Measurements from ENCODE around the gene PACS2. TPM values are rescaled to one million over a fixed set of nuclear protein-coding genes. Genes with fewer than 3 reads are reported as not detected.

The PACS2 gene
- total RNA-seq, 2 experiments from 2014 or later: 57.7 to 61.5 TPM

DNA sequence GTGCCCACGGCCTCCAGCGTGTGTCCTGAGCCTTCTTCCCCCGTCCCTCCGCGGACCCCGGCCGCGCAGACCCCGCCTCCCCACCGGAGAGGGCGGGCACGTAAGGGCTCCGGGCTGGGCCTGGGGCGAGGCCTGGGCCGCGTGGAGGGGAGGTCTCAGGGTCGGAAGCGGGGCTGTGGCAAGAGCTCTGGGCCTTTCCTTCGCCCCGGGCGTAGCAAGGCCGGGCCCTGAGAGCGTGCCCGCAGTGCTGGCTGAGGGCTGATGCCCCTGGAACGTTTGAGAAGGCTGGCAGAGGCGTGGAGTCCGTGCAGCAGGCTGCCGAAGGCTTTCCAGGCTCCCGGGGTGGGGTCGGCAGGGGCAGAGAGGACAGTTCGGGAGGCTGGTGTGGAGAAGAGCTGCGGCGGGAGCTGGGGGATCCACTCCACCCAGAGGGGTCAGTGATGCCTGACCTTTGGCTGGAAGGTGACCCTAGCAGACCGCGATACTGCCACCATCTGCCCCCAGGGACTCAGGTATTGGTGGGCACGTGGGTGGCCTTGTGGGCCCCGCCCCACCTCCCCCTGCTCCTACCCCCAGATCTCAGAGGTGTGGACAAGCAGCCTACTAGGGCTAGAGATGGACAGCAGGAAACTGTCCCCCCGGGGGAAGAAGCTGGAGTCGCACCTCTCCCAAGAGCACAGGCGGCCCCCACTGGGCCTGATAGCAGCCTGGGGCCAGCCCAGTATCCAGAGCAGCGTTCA lies 84.3 kb downstream of the PACS2 start:
- Histone ChIP-seq H3K4me3 (ENCODE audit: low read length) (peak overlapping the region; percentile 71), H3K27me3 (ENCODE audit: control insufficient read depth in 1 of 2, insufficient read depth in 2 of 2, low read length in 2 of 2) (no peaks in the 10 kb centered on the region), H3K27ac (ENCODE audit: low read depth in 1 of 2, low read length in 2 of 2) (peak overlapping the region; percentile 44 to 65), H3K9me3 (ENCODE audit: control insufficient read depth in 1 of 2, insufficient read depth in 1 of 2, low read length in 2 of 2) (peaks cover 4 to 28% of the 10 kb centered on the region in 2 experiments), H3K4me1 (ENCODE audit: insufficient read depth, low read length) (peaks cover 30% of the 10 kb centered on the region), H3K36me3 (ENCODE audit: insufficient read depth, low read length) (peaks cover 16% of the 10 kb centered on the region)
- CTCF ChIA-PET: interaction anchor here (1.9 kb wide), 1 partner anchor 92 kb away, joined by 5 read pairs; the partner anchor contains the start of gene TEDC1
- Mint-ChIP-seq H3K27ac (peak overlapping the region; percentile 53), H3K36me3 (ENCODE audit: low read depth) (peaks cover 34% of the 10 kb centered on the region), H3K4me1 (ENCODE audit: low read depth) (peaks cover 17% of the 10 kb centered on the region), H3K27me3 (no peaks in the 10 kb centered on the region), H3K9me3 (peaks cover 3% of the 10 kb centered on the region), H3K4me3 (peak overlapping the region; percentile 79)
- ATAC-seq (ENCODE audit: poor library complexity): peak; percentile 52
- POLR2A ChIA-PET: interaction anchor here (2.5 kb wide), 1 partner anchor 92 kb away, joined by 16 read pairs; the partner anchor contains the start of gene TEDC1
- TF ChIP-seq, protein P1, sequence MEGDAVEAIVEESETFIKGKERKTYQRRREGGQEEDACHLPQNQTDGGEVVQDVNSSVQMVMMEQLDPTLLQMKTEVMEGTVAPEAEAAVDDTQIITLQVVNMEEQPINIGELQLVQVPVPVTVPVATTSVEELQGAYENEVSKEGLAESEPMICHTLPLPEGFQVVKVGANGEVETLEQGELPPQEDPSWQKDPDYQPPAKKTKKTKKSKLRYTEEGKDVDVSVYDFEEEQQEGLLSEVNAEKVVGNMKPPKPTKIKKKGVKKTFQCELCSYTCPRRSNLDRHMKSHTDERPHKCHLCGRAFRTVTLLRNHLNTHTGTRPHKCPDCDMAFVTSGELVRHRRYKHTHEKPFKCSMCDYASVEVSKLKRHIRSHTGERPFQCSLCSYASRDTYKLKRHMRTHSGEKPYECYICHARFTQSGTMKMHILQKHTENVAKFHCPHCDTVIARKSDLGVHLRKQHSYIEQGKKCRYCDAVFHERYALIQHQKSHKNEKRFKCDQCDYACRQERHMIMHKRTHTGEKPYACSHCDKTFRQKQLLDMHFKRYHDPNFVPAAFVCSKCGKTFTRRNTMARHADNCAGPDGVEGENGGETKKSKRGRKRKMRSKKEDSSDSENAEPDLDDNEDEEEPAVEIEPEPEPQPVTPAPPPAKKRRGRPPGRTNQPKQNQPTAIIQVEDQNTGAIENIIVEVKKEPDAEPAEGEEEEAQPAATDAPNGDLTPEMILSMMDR (IDR thresholded peaks at IDR 0.05): no peak
- intact Hi-C loops (cut with DNase I, micrococcal nuclease): loop anchor here in 1 of 2 experiments (1.0 to 5.0 kb wide), 3 partner anchors 16 to 93 kb away; partner anchors contain the start of gene TEDC1
- peak in 2 of 14 experiments; percentile 20 to 26 for DNase-seq

DNA sequence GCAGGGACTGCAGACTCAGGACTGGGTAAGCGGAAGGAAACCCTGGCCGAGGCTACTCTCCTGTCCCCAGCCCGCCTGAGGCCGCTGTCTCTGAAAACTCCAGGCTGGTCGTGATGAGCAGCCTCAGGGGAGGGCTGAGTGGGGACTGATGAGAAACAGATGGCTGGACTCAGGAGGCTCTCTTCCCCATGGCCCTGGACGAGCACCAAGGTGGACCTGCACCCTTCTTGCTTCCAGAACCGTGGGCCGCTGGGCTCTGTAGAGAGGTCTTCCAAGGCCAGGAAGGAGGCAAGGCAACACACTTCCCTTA lies 84.9 kb downstream of the PACS2 start:
- DNase-seq (no peak), ATAC-seq (ENCODE audit: poor library complexity) (no peak)
- Histone ChIP-seq H3K4me3 (ENCODE audit: low read length) (peak overlapping the region; percentile 71), H3K27ac (ENCODE audit: low read depth in 1 of 2, low read length in 2 of 2) (peak overlapping the region in 1 of 2 donors; percentile 20), H3K9me3 (ENCODE audit: control insufficient read depth in 1 of 2, insufficient read depth in 1 of 2, low read length in 2 of 2) (peaks cover 4 to 31% of the 10 kb centered on the region in 2 experiments), H3K36me3 (ENCODE audit: insufficient read depth, low read length) (peaks cover 16% of the 10 kb centered on the region), H3K4me1 (ENCODE audit: insufficient read depth, low read length) (peaks cover 30% of the 10 kb centered on the region), H3K27me3 (ENCODE audit: control insufficient read depth in 1 of 2, insufficient read depth in 2 of 2, low read length in 2 of 2) (no peaks in the 10 kb centered on the region)
- H3K4me1 Mint-ChIP-seq (ENCODE audit: low read depth): peaks cover 23% of the 10 kb centered on the region
- TF ChIP-seq, protein P1 (IDR thresholded peaks at IDR 0.05): no peak
- no peaks in the 10 kb centered on the region for H3K27me3 Mint-ChIP-seq
- H3K9me3 Mint-ChIP-seq: peaks cover 3% of the 10 kb centered on the region
- CTCF ChIA-PET: no interaction called here
- peaks cover 34% of the 10 kb centered on the region for H3K36me3 Mint-ChIP-seq (ENCODE audit: low read depth)
- POLR2A ChIA-PET: interaction anchor here (1.0 to 2.5 kb wide), 2 partner anchors 24 to 91 kb away, joined by 3 to 16 read pairs; partner anchors contain the start of gene TEDC1
- H3K27ac Mint-ChIP-seq: no peak overlapping the region
- H3K4me3 Mint-ChIP-seq: peak overlapping the region; percentile 79
- intact Hi-C loops (cut with DNase I, micrococcal nuclease): loop anchor here in 1 of 2 experiments (2.0 to 5.0 kb wide), 2 partner anchors 81 to 93 kb away; partner anchors contain the start of gene TEDC1

DNA sequence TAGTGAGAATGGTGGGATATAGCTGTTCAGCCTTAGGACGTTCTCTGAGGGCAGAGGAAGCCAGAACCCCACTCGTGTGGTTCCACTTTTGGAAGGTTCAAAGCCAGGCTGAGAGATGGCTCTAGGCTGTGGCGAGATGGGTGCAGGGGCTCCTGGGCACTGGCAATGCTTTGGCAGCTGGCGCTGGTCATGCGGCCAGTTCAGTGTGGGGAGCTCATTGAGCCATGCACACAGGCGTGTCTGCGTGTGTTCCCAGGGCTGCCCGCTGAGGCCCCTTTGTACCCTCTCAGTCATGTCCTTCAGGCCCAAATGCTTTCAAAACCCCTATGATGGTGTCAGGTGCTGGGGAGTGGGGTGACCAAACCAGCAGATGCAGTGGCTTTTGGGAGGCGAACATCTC lies 85.5 kb downstream of the PACS2 start:
- peaks cover 35% of the 10 kb centered on the region for H3K4me1 ChIP-seq (ENCODE audit: insufficient read depth, low read length)
- CTCF ChIA-PET: no interaction called here
- peaks cover 29% of the 10 kb centered on the region for H3K4me1 Mint-ChIP-seq (ENCODE audit: low read depth)
- no peak overlapping the region for H3K4me3 ChIP-seq (ENCODE audit: low read length)
- peak overlapping the region; percentile 54 for H3K4me3 Mint-ChIP-seq
- peaks cover 3% of the 10 kb centered on the region for H3K9me3 Mint-ChIP-seq
- H3K27me3 Mint-ChIP-seq: no peaks in the 10 kb centered on the region
- peaks cover 4 to 37% of the 10 kb centered on the region in 2 experiments for H3K9me3 ChIP-seq (ENCODE audit: control insufficient read depth in 1 of 2, insufficient read depth in 1 of 2, low read length in 2 of 2)
- POLR2A ChIA-PET: interaction anchor here (1.0 kb wide), 1 partner anchor 24 kb away, joined by 3 read pairs; no protein-coding TSS in a partner anchor
- peaks cover 16% of the 10 kb centered on the region for H3K36me3 ChIP-seq (ENCODE audit: insufficient read depth, low read length)
- no peak overlapping the region for H3K27ac ChIP-seq (ENCODE audit: low read depth in 1 of 2, low read length in 2 of 2)
- H3K27ac Mint-ChIP-seq: no peak overlapping the region
- DNase-seq (no peak), ATAC-seq (ENCODE audit: poor library complexity) (no peak)
- TF ChIP-seq, protein P1 (IDR thresholded peaks at IDR 0.05): no peak
- intact Hi-C loops (cut with DNase I, micrococcal nuclease): no loop called here
- peaks cover 34% of the 10 kb centered on the region for H3K36me3 Mint-ChIP-seq (ENCODE audit: low read depth)
- H3K27me3 ChIP-seq (ENCODE audit: control insufficient read depth in 1 of 2, insufficient read depth in 2 of 2, low read length in 2 of 2): no peaks in the 10 kb centered on the region

Data from CD4-positive, alpha-beta T cell (primary cell).